ENCODE results near the gene MRPS2.

DNA sequence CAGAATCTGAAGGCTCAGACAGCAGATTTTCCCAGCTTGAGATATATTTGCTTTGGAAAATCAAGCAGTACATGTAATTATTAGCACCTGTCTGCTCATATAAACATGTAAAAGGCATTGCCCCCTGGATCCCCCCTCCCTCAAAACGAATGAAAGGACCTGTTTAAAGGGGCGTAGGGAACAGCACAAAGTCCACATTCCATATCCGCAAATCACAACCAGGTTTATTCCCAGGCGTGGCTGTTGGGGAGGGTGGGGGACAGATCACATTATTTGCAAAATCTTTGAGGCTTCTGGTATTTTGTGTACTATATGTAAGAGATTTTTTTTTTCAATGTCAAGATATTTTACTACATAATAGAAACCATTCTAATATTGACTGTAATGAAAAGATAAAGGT lies 8.7 kb upstream of the MRPS2 start:
- no peak for TF ChIP-seq POLR2A (IDR thresholded peaks at IDR 0.05)
- TF ChIP-seq, protein P1, sequence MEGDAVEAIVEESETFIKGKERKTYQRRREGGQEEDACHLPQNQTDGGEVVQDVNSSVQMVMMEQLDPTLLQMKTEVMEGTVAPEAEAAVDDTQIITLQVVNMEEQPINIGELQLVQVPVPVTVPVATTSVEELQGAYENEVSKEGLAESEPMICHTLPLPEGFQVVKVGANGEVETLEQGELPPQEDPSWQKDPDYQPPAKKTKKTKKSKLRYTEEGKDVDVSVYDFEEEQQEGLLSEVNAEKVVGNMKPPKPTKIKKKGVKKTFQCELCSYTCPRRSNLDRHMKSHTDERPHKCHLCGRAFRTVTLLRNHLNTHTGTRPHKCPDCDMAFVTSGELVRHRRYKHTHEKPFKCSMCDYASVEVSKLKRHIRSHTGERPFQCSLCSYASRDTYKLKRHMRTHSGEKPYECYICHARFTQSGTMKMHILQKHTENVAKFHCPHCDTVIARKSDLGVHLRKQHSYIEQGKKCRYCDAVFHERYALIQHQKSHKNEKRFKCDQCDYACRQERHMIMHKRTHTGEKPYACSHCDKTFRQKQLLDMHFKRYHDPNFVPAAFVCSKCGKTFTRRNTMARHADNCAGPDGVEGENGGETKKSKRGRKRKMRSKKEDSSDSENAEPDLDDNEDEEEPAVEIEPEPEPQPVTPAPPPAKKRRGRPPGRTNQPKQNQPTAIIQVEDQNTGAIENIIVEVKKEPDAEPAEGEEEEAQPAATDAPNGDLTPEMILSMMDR (IDR thresholded peaks at IDR 0.05) = no peak
